Heart left ventricle (tissue), 16 donors: ENCODE measurements around the gene GPC6. TPM values are rescaled to one million over a fixed set of nuclear protein-coding genes. Genes with fewer than 3 reads are reported as not detected.

Experiments
- ATAC-seq, 4 donors: fragments of 200-7000 bp; cut with Tn5 transposase; one replicate each; pipeline ENCODE4 v1.9.1; 2020 to 2022; ENCODE audit warnings: moderate library complexity in 4 of 4, mild to moderate bottlenecking in 3 of 4, moderate number of reproducible peaks in 1 of 4
- DNase-seq, 5 donors: peaks; one replicate each; pipeline ENCODE4 v3.0.0-alpha.2; 2020
- H3K27ac ChIP-seq, 12 donors: fragments of 200-600 bp; sonication (generic) in 4 of 12; one replicate each; pipeline versions ENCODE4 v1.5.0 to v1.8.0; 2016 to 2022; ENCODE audit warnings: mild to moderate bottlenecking in 2 of 12
- H3K27me3 ChIP-seq, 9 donors: fragments of 200-600 bp; sonication (generic) in 2 of 9; one replicate each; pipeline versions ENCODE4 v1.5.1 to v1.8.0; 2016 to 2022; ENCODE audit warnings: mild to moderate bottlenecking in 3 of 9
- H3K36me3 ChIP-seq, 9 donors: fragments of 200-600 bp; sonication (generic) in 2 of 9; one replicate each; pipeline versions ENCODE4 v1.5.0 to v1.8.0; 2018 to 2022; ENCODE audit warnings: mild to moderate bottlenecking in 2 of 9
- H3K4me1 ChIP-seq, 12 donors: fragments of 200-600 bp; sonication (generic) in 4 of 12; one replicate each; pipeline versions ENCODE4 v1.5.0 to v1.8.0; 2016 to 2022; ENCODE audit warnings: mild to moderate bottlenecking in 3 of 12
- H3K4me3 ChIP-seq, 12 donors: fragments of 200-600 bp; sonication (generic) in 4 of 12; one replicate each; pipeline versions ENCODE4 v1.5.0 to v1.8.0; 2017 to 2022; ENCODE audit warnings: mild to moderate bottlenecking in 9 of 12, moderate library complexity in 4 of 12
- H3K9me3 ChIP-seq, 12 donors: fragments of 200-600 bp; sonication (generic) in 4 of 12; one replicate each; pipeline versions ENCODE4 v1.5.0 to v1.8.0; 2016 to 2022; ENCODE audit warnings: mild to moderate bottlenecking in 1 of 12
- CTCF ChIP-seq, 12 donors: fragments of 200-600 bp; sonication (generic) in 4 of 12; IDR thresholded peaks; one replicate each; pipeline versions ENCODE4 v1.5.0 to v1.8.0; 2018 to 2022; ENCODE audit warnings: antibody characterized with exemption in 12 of 12, mild to moderate bottlenecking in 5 of 12
- POLR2A ChIP-seq, 2 donors: fragments of 450-650 bp; IDR thresholded peaks; one replicate each; pipeline ENCODE4 v1.6.1; 2017; ENCODE audit warnings: antibody characterized with exemption in 2 of 2, mild to moderate bottlenecking in 2 of 2, moderate library complexity in 2 of 2
- WGBS, 4 donors: extraction: QIAGEN DNeasy Blood & Tissue Kit in 2 of 4; methylation state at CpG; one replicate each; pipeline versions ENCODE4 v1.1.5 to v1.1.7; 2013 to 2018; 5-methylcytosine and 5-hydroxymethylcytosine counted together
- intact Hi-C, 10 donors: fragments of 100-400 bp; cut with DNase I; formaldehyde crosslinking; loops; one replicate each; pipeline versions ENCODE4 v1.11.1 to v1.14.2; 2022
- polyA plus RNA-seq, 2 donors: library from polyadenylated mRNA; stranded (reverse); fragments of 200-250 nt; gene quantifications; one replicate each; pipeline ENCODE4 v1.2.3, GENCODE V29; 2013
- total RNA-seq, 9 donors: library from RNA; depleted of rRNA in 2 of 9; stranded (reverse); fragments of >200 nt in 2 of 9; fragmentation: NEBNext Ultra II Directional in 3 of 9; extraction: Animal tissue kit (Norgen Biotek cat#: 25700) in 3 of 9; gene quantifications; one replicate each; pipeline versions ENCODE4 v1.1.0 to v1.2.4, GENCODE V29; 2016 to 2023
- donor health status: ischemic (EF 13 %, LVEDD 7.1; RV severe dilation, severe dysfunction).
- donor health status: healthy with polysubstance abuse.
- donor health status: DM: no; HTN: yes; CAD: no.
- donor health status: DM: no; HTN: no; CAD: no.
- donor health status: ischemic (EF 25% LVEDD 6.9; RV normal size, moderate dysfunction).
- donor health status: ischemic (EF 25% LVEDD 5.7; RV mildly dilated, moderate dysfunction).
- donor health status: healthy.
- donor health status: DM: yes; HTN: yes; CAD: no.
- donor health status: ischemic (EF 35%, LVEDD 5.7; RV mildly dilated, moderate dysfunction).
- donor health status: nonischemic (EF 11% LVEDD 7.7; RV severe dilation, severe dysfunction).
- donor health status: DM: yes; HTN: yes; CAD: no.
- donor health status: PGD.
- donor health status: ischemic (EF 29% LVEDD 5.4; RV normal size, mild dysfunction).
- donor health status: nonischemic (EF 23%, LVEDD 6.1; RV moderate dilation, normal function).

Gene GPC6
- total and polyA plus RNA-seq, 11 donors: 0.08 to 6.2 (median 2.0) TPM

- WGBS, 4 donors: 58 to 70% (median 62%) methylated on average over 2 of the region's 2 CpGs
- Histone ChIP-seq H3K4me3 (no peak overlapping the region), H3K9me3 (no peaks in the 10 kb centered on the region), H3K36me3 (no peaks in the 10 kb centered on the region), H3K27me3 (no peaks in the 10 kb centered on the region), H3K27ac (no peak overlapping the region), H3K4me1 (peaks cover 0 to 11% (median 0%) of the 10 kb centered on the region in 12 donors)
- no peak for ATAC-seq
- intact Hi-C loops: no loop called here
- no peak for TF ChIP-seq POLR2A (IDR thresholded peaks at IDR 0.05)
- no peak for TF ChIP-seq CTCF (IDR thresholded peaks at IDR 0.05)
- no peak for DNase-seq
Observed at GRCh38 chr13:94236132-94236531, 1009.5 kb downstream of the GPC6 start.

GRCh38 chr13:94236872-94237271, 1010.3 kb downstream of the GPC6 start:
- no peak for DNase-seq
- no peaks in the 10 kb centered on the region for H3K36me3 ChIP-seq
- intact Hi-C loops: no loop called here

GRCh38 chr13:94239135-94239534, 1012.5 kb downstream of the GPC6 start:
- Histone ChIP-seq H3K27ac (no peak overlapping the region), H3K9me3 (no peaks in the 10 kb centered on the region), H3K27me3 (no peaks in the 10 kb centered on the region), H3K36me3 (no peaks in the 10 kb centered on the region), H3K4me3 (no peak overlapping the region), H3K4me1 (peaks cover 0 to 11% (median 0%) of the 10 kb centered on the region in 12 donors)
- intact Hi-C loops: no loop called here
- no peak for ATAC-seq
- 51 to 60% (median 52%) methylated on average over 3 of the region's 3 CpGs for WGBS, 4 donors
- TF ChIP-seq CTCF (IDR thresholded peaks at IDR 0.05): no peak
- no peak for TF ChIP-seq POLR2A (IDR thresholded peaks at IDR 0.05)
- no peak for DNase-seq

More at GRCh38 chr13:94236872-94237271, 1010.3 kb downstream of the GPC6 start:
- H3K27me3 ChIP-seq: no peaks in the 10 kb centered on the region
- peaks cover 0 to 11% (median 0%) of the 10 kb centered on the region in 12 donors for H3K4me1 ChIP-seq
- TF ChIP-seq POLR2A (IDR thresholded peaks at IDR 0.05) (no peak), CTCF (IDR thresholded peaks at IDR 0.05) (no peak)
- H3K9me3 ChIP-seq: no peaks in the 10 kb centered on the region
- no peak for ATAC-seq
- no peak overlapping the region for H3K4me3 ChIP-seq
- no peak overlapping the region for H3K27ac ChIP-seq

- no peaks in the 10 kb centered on the region for H3K36me3 ChIP-seq
- no peak for DNase-seq
- no peaks in the 10 kb centered on the region for H3K27me3 ChIP-seq
- H3K4me3 ChIP-seq: no peak overlapping the region
- no peak overlapping the region for H3K27ac ChIP-seq
- intact Hi-C loops: no loop called here
- H3K4me1 ChIP-seq: peaks cover 0 to 5% (median 0%) of the 10 kb centered on the region in 12 donors
- no peak for TF ChIP-seq POLR2A (IDR thresholded peaks at IDR 0.05)
- TF ChIP-seq CTCF (IDR thresholded peaks at IDR 0.05): no peak
- no peak for ATAC-seq
- H3K9me3 ChIP-seq: peaks cover 0 to 17% (median 7%) of the 10 kb centered on the region in 12 donors
Observed at GRCh38 chr13:94242554-94242953, 1015.9 kb downstream of the GPC6 start.
